Keratinocyte (primary cell): ENCODE data around the gene AASS. TPM values are rescaled to one million over a fixed set of nuclear protein-coding genes. Genes with fewer than 3 reads are reported as not detected.

ENCODE experiments used
- DNase-seq: peaks from one replicate; pipeline ENCODE4 v3.0.0-alpha.2; 2011; ENCODE audit warnings: low read depth, missing footprints, low spot score
- FAIRE-seq: peaks from 2 replicates; lab custom pipeline; 2011; peaks lifted over from hg19 to GRCh38; lab: Jason Lieb, UNC
- H2AFZ ChIP-seq: 2 replicates; pipeline ENCODE4 v1.6.0; 2012; ENCODE audit warnings: low read length, control low read depth, inconsistent platforms; ENCODE audit not compliant: control insufficient read depth
- H3K27ac ChIP-seq: 2 replicates; pipeline ENCODE4 v1.5.1; 2011; ENCODE audit warnings: low read length; ENCODE audit not compliant: control insufficient read depth, insufficient read depth
- H3K27me3 ChIP-seq: 3 replicates; pipeline ENCODE4 v1.6.0; 2011; ENCODE audit warnings: low read length; ENCODE audit not compliant: control insufficient read depth, insufficient read depth; ENCODE audit errors: extremely low read depth
- H3K36me3 ChIP-seq, 2 experiments: 2 replicates in 1 of 2; 3 replicates in 1 of 2; pipeline ENCODE4 v1.5.1; 2011; ENCODE audit warnings: low read length in 2 of 2, mild to moderate bottlenecking in 1 of 2; ENCODE audit not compliant: control insufficient read depth in 2 of 2, insufficient read depth in 2 of 2; ENCODE audit errors: extremely low read depth in 1 of 2
- H3K4me1 ChIP-seq: 3 replicates; pipeline ENCODE4 v1.5.1; 2011; ENCODE audit warnings: low read length; ENCODE audit not compliant: control insufficient read depth, insufficient read depth; ENCODE audit errors: extremely low read depth
- H3K4me2 ChIP-seq: 3 replicates; pipeline ENCODE4 v1.6.0; 2011; ENCODE audit warnings: low read depth, low read length; ENCODE audit not compliant: control insufficient read depth, insufficient read depth; ENCODE audit errors: extremely low read depth
- H3K4me3 ChIP-seq, 3 experiments: fragments of 200-600 bp in 1 of 3; sonication (generic) in 1 of 3; 2 replicates in 2 of 3; 3 replicates in 1 of 3; pipeline ENCODE4 v1.5.1; 2011 to 2016; ENCODE audit warnings: low read length in 3 of 3, mild to moderate bottlenecking in 3 of 3, control low read depth in 2 of 3, inconsistent platforms in 1 of 3, low read depth in 1 of 3, mixed read lengths in 1 of 3, mixed run types in 1 of 3, moderate library complexity in 1 of 3; ENCODE audit not compliant: control insufficient read depth in 2 of 3, insufficient read depth in 2 of 3; ENCODE audit errors: extremely low read depth in 1 of 3
- H3K79me2 ChIP-seq: 2 replicates; pipeline ENCODE4 v1.6.0; 2012; ENCODE audit warnings: low read length; ENCODE audit not compliant: control insufficient read depth, insufficient read depth
- H3K9ac ChIP-seq: 3 replicates; pipeline ENCODE4 v1.6.0; 2011; ENCODE audit warnings: low read length; ENCODE audit not compliant: control insufficient read depth, insufficient read depth; ENCODE audit errors: extremely low read depth
- H3K9me1 ChIP-seq: 3 replicates; pipeline ENCODE4 v1.6.0; 2011; ENCODE audit warnings: low read length; ENCODE audit not compliant: control insufficient read depth, insufficient read depth; ENCODE audit errors: extremely low read depth
- H3K9me3 ChIP-seq: 2 replicates; pipeline ENCODE4 v1.5.1; 2012; ENCODE audit warnings: low read depth, low read length; ENCODE audit not compliant: control insufficient read depth
- H4K20me1 ChIP-seq: 3 replicates; pipeline ENCODE4 v1.6.0; 2011; ENCODE audit warnings: low read length; ENCODE audit not compliant: control insufficient read depth, insufficient read depth; ENCODE audit errors: extremely low read depth
- CTCF ChIP-seq, 3 experiments: IDR thresholded peaks in 1 of 3; conservative IDR thresholded peaks in 1 of 3; optimal IDR thresholded peaks in 1 of 3; 2 replicates in 2 of 3; 3 replicates in 1 of 3; pipeline versions ENCODE3 to v1.5.1; 2011; ENCODE audit warnings: low read length in 3 of 3, mild to moderate bottlenecking in 3 of 3, moderate library complexity in 2 of 3, control low read depth in 1 of 3, inconsistent platforms in 1 of 3; ENCODE audit not compliant: insufficient read depth in 2 of 3; ENCODE audit errors: extremely low read depth in 1 of 3
- EZH2 ChIP-seq: IDR thresholded peaks from one replicate; pipeline ENCODE4 v1.6.1; 2012; ENCODE audit warnings: inconsistent platforms, mild to moderate bottlenecking, low read length, moderate library complexity
- dilution Hi-C: fragments of 300-500 bp; cut with MboI; formaldehyde crosslinking; loops from one replicate; pipeline ENCODE4 v1.7.0; 2020; ENCODE audit warnings: low sequenced_read_pairs; ENCODE audit not compliant: extremely low pct_ligation_motif_present
- polyA plus RNA-seq, 5 experiments: library from polyadenylated mRNA; depleted of rRNA in 3 of 5; stranded (reverse) in 3 of 5; stranded (forward) in 1 of 5; unstranded in 1 of 5; fragments of >200 nt; gene quantifications; 1 replicate in 1 of 5; 2 replicates in 3 of 5; 3 replicates in 1 of 5; pipeline versions ENCODE4 v1.2.1 to v1.2.3, GENCODE V29; 2011 to 2012; ENCODE audit warnings: missing spikeins in 2 of 5, low read depth in 1 of 5, low replicate concordance in 1 of 5

Gene AASS
- polyA plus RNA-seq, 1 donor (not counting 4 experiments of a cell fraction or from before 2014, with no cell fraction given): 10.3 TPM

GRCh38 chr7:122143376-122143750 is 686 bp downstream of the AASS start:
- Histone ChIP-seq H3K27me3 (no peaks in the 10 kb centered on the region), H3K36me3 (no peaks in the 10 kb centered on the region), H3K9ac (peak overlapping the region; percentile 84), H3K9me3 (no peaks in the 10 kb centered on the region), H2AFZ (peak overlapping the region; percentile 92), H3K27ac (peak overlapping the region; percentile 68), H3K79me2 (peaks cover 35% of the 10 kb centered on the region), H3K4me3 (peak overlapping the region; percentile 77 to 95 (median 85)), H3K4me1 (peaks cover 28% of the 10 kb centered on the region), H3K4me2 (peak overlapping the region; percentile 79), H4K20me1 (no peaks in the 10 kb centered on the region), H3K9me1 (peaks cover 4% of the 10 kb centered on the region)
- DNase-seq (no peak), FAIRE-seq (no peak)
- TF ChIP-seq CTCF (optimal IDR thresholded peaks at IDR 0.05 in 1 of 3, IDR thresholded peaks at IDR 0.05 in 1 of 3, conservative IDR thresholded peaks at IDR 0.05 in 1 of 3; ENCODE audit: extremely low read depth in 1 of 3, insufficient read depth in 2 of 3, low read length in 3 of 3) (no peak), EZH2 (no peak)
- dilution Hi-C loops: no loop called here

- peaks cover 55% of the 10 kb centered on the region for H3K79me2 ChIP-seq
- peak overlapping the region; percentile 50 for H3K4me2 ChIP-seq
- peak overlapping the region; percentile 37 for H2AFZ ChIP-seq
- H3K9me1 ChIP-seq: peaks cover 4% of the 10 kb centered on the region
- dilution Hi-C loops: no loop called here
- peaks cover 43% of the 10 kb centered on the region for H3K4me1 ChIP-seq
- no peaks in the 10 kb centered on the region for H3K9me3 ChIP-seq
- peak; percentile 26 for FAIRE-seq
- H3K36me3 ChIP-seq: no peaks in the 10 kb centered on the region
- no peak for DNase-seq
- H3K27me3 ChIP-seq: no peaks in the 10 kb centered on the region
- no peaks in the 10 kb centered on the region for H4K20me1 ChIP-seq
- H3K9ac ChIP-seq: no peak overlapping the region
- H3K27ac ChIP-seq: no peak overlapping the region
- H3K4me3 ChIP-seq: peak overlapping the region in 1 of 3 experiments; percentile 34
- TF ChIP-seq EZH2: no peak
- TF ChIP-seq CTCF (optimal IDR thresholded peaks at IDR 0.05 in 1 of 3, IDR thresholded peaks at IDR 0.05 in 1 of 3, conservative IDR thresholded peaks at IDR 0.05 in 1 of 3; ENCODE audit: extremely low read depth in 1 of 3, insufficient read depth in 2 of 3, low read length in 3 of 3): no peak
These were observed 3.1 kb downstream of the AASS start for GRCh38 chr7:122140918-122141317.
